ENCODE data around the gene EMC10.
"Not testable (repeated sequence)": the region's sequence is repeated elsewhere in the genome, so short reads cannot be mapped to it uniquely, and the experiment has no call there.

The EMC10 gene

DNA sequence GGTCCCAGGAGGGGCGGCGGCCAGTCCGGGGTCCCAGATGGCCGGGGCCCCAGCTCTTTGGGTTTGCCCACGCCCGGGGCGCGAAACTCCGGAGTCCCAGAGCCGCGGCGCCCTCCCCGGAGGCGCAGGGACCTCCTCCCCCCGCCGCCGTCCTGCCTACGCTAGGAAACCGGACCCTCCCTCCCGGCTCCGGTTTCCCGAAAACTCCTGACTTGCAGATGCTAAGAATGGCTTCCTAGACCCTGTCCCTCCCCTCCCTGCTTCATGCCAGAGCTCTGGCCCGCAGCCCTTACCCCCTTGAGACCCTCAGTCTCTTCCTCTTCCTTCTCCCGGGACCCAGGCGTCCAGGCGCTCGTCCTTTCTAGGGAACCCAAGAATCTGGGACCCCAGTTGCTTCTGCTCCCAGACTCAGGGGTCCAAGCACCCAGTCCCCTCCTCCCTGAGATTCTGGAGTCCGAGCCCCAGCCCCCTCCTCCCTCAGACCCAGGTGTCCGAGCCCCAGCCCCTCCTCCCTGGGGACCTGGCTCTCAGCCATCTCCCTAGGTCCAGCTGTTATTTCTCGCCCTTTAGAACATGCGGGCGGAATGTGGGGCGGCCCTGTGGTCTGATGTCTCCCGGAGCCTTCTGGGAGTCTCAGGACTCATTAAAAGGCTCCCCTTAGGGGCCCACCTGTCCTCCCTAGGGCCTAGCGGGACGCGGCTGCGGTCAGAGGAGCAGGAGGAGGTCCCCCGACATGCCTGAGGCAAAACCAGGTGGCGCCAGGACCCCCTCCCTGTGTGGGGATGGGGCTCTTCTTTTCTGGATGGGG, 43.9 kb upstream of the EMC10 start, which contains the start of gene MYBPC2:
Gene MYBPC2 (plus strand): TSS at position 672 of the 808 bp plus-strand sequence. CDS start 62 bp downstream, at position 734.
- no peak for TF ChIP-seq Cebpa-rat (IDR thresholded peaks at IDR 0.05)
- H3K9ac ChIP-seq: peak within 1 kb of the TSS; percentile 73 to 92 (median 82)
- H3K36me3 ChIP-seq: peaks cover 0 to 13% (median 0%) of the 10 kb centered on the region in 11 experiments; a peak in 1 of 22 replicates
- no peaks in the 10 kb centered on the region for H3K9me3 ChIP-seq (replicated peaks in 1 of 11)
- peaks cover 0 to 8% (median 0%) of the 10 kb centered on the region in 11 experiments; a peak in 2 of 22 replicates for H4K20me1 ChIP-seq
- peak within 1 kb of the TSS; percentile 82 to 99 (median 98) for H3K4me2 ChIP-seq
- peak within 1 kb of the TSS; percentile 59 to 89 (median 83) for H3K27ac ChIP-seq
- peaks cover 53 to 92% (median 85%) of the 10 kb centered on the region in 10 experiments for H3K4me1 ChIP-seq
- H3K27me3 ChIP-seq: peaks cover 0 to 23% (median 0%) of the 10 kb centered on the region in 11 experiments; a peak in 3 of 22 replicates
- peak within 1 kb of the TSS; percentile 45 to 77 (median 66) for H3K4me3 ChIP-seq

DNA sequence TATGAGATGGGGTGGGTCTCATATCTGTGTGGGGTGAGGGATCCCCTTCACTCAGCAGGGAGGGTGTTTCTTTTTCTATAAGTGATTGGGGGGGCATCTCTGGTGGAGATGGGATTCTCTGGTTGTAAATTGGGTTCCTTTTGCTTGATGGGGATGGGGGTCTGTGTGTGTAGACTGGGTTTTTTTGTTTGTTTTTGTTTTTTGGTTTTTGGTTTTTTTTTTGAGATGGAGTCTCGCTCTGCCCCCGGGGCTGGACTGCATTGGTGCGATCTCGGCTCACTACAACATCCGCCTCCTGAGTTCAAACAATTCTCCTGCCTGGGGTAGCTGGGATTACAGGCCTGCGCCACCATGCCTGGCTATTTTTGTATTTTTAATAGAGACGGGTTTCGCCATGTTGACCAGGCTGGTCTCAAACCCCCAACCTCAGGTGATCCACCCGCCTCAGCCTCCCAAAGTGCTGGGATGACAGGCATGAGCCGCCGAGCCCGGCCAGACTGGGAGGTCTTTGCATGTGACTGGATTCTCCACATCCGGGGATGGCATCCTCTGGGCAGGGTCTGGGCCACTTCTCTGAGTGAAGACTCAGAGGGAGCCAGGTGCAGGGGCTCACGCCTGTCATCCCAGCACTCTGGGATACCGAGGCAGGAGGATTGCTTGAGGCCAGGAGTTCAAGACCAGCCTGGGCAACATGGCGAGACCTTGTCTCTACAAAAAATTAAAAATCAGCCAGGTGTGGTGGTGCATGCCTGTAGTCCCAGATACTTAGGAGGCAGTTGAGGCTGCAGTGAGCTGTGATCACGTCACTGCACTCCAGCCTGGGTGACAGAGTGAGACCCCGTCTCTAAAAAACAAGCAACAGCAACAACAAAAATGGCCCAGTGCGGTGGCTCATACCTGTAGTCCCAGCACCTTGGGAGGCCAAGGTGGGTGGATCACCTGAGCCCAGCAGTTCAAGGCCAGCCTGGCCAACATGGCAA, 42.8 kb upstream of the EMC10 start:
- H3K9me3 ChIP-seq (replicated peaks in 1 of 11): no peaks in the 10 kb centered on the region
- H3K27me3 ChIP-seq: peaks cover 0 to 23% (median 0%) of the 10 kb centered on the region in 11 experiments; a peak in 3 of 22 replicates
- peak overlapping the region in 9 of 10 experiments; percentile 33 to 77 (median 66); a peak in 14 of 20 replicates for H3K4me3 ChIP-seq
- H3K4me1 ChIP-seq: peaks cover 49 to 81% (median 75%) of the 10 kb centered on the region in 10 experiments
- no peak for TF ChIP-seq Cebpa-rat (IDR thresholded peaks at IDR 0.05)
- peak overlapping the region in 10 of 11 experiments; percentile 23 to 89 (median 82); a peak in 18 of 22 replicates for H3K27ac ChIP-seq
- H3K9ac ChIP-seq: peak overlapping the region in 10 of 11 experiments; percentile 73 to 87 (median 82); a peak in 18 of 22 replicates
- peaks cover 0 to 8% (median 0%) of the 10 kb centered on the region in 11 experiments; a peak in 2 of 22 replicates for H4K20me1 ChIP-seq
- peaks cover 0 to 7% (median 0%) of the 10 kb centered on the region in 11 experiments; a peak in 1 of 22 replicates for H3K36me3 ChIP-seq
- peak overlapping the region; percentile 82 to 99 (median 98) for H3K4me2 ChIP-seq

DNA sequence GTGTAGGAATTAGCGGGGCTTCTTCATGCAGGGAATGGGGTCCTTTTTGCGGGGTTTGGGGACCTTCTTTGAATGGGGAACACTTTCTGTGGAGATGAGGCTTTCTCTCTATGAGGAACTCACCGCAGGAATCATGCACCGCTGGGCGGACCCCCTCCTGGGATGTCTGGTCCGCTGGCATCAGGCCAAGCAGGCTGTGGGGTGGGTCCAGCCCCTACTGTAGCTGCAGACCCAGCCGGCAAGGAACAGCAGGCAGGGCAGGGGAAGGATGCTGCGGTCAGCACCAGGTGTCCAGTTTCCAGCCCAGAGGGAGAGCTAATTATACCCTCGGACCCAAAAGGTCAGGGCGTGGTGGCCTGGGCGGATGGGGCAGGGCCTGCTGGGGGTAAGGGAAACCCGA, 41.8 kb upstream of the EMC10 start:
- H3K27me3 ChIP-seq: peaks cover 0 to 23% (median 0%) of the 10 kb centered on the region in 11 experiments; a peak in 3 of 22 replicates
- no peaks in the 10 kb centered on the region for H3K36me3 ChIP-seq
- peak overlapping the region in 8 of 10 experiments; percentile 28 to 57 (median 44); a peak in 11 of 20 replicates for H3K4me3 ChIP-seq
- peaks cover 0 to 8% (median 0%) of the 10 kb centered on the region in 11 experiments; a peak in 2 of 22 replicates for H4K20me1 ChIP-seq
- peak overlapping the region; percentile 82 to 99 (median 98) for H3K4me2 ChIP-seq
- H3K9me3 ChIP-seq (replicated peaks in 1 of 11): no peaks in the 10 kb centered on the region
- peak overlapping the region in 9 of 11 experiments; percentile 21 to 82 (median 75); a peak in 15 of 22 replicates for H3K9ac ChIP-seq
- peaks cover 43 to 71% (median 64%) of the 10 kb centered on the region in 10 experiments for H3K4me1 ChIP-seq
- TF ChIP-seq Cebpa-rat (IDR thresholded peaks at IDR 0.05): no peak
- H3K27ac ChIP-seq: peak overlapping the region in 8 of 11 experiments; percentile 59 to 89 (median 82); a peak in 18 of 22 replicates

DNA sequence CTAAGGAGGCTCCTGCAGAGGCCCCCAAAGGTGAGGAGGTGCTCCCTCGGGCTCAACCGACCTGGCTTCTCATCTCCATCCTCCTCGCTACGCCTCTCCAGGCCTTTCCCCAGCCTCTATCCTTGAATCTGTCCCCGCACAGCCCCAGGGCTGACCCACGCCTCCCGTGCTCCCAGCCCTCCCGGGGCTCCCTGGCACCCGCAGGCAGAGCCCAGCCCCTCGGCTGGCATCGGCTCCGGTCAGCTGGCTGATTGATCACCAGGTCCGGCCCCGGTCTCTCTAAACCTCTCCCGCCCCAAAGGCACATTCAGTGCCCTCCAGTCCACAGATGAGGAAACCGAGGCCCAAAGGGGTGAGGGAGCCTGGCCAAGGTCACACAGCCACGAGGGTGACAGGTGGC, 41.1 kb upstream of the EMC10 start:
- TF ChIP-seq Cebpa-rat (IDR thresholded peaks at IDR 0.05): no peak
- peaks cover 0 to 23% (median 0%) of the 10 kb centered on the region in 11 experiments; a peak in 3 of 22 replicates for H3K27me3 ChIP-seq
- H3K4me2 ChIP-seq: peak overlapping the region; percentile 2 to 99 (median 93); a peak in 21 of 22 replicates
- peaks cover 0 to 8% (median 0%) of the 10 kb centered on the region in 11 experiments; a peak in 2 of 22 replicates for H4K20me1 ChIP-seq
- H3K4me1 ChIP-seq: peaks cover 43 to 64% (median 57%) of the 10 kb centered on the region in 10 experiments
- H3K36me3 ChIP-seq: no peaks in the 10 kb centered on the region
- H3K9ac ChIP-seq: peak overlapping the region in 9 of 11 experiments; percentile 31 to 82 (median 62); a peak in 14 of 22 replicates
- peak overlapping the region in 9 of 11 experiments; percentile 10 to 87 (median 78); a peak in 15 of 22 replicates for H3K27ac ChIP-seq
- H3K9me3 ChIP-seq (replicated peaks in 1 of 11): no peaks in the 10 kb centered on the region
- H3K4me3 ChIP-seq: peak overlapping the region in 4 of 10 experiments; percentile 3 to 48 (median 35); a peak in 5 of 20 replicates

DNA sequence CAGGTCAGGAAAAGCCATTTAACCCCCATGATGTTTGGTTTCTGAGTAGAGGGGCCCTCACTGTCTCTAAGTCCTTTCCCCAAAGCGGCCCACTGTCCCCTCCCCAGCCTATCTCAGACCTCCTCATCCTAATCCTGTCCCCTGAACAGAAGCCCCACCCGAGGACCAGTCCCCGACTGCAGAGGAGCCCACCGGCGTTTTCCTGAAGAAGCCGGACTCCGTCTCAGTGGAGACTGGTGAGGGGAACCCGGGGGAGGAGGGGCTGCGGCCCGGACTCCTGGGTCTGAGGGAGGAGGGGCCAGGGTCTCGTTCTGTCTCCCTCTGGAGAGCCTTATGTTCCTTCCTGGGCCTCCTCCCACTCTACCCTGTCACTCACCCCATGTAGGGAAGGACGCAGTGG, 40.7 kb upstream of the EMC10 start:
- Histone ChIP-seq H3K27me3 (peaks cover 0 to 23% (median 0%) of the 10 kb centered on the region in 11 experiments; a peak in 3 of 22 replicates), H3K27ac (peak overlapping the region in 8 of 11 experiments; percentile 33 to 87 (median 80); a peak in 13 of 22 replicates), H3K36me3 (no peaks in the 10 kb centered on the region), H4K20me1 (peaks cover 0 to 8% (median 0%) of the 10 kb centered on the region in 11 experiments; a peak in 2 of 22 replicates), H3K4me3 (peak overlapping the region in 2 of 10 experiments; percentile 3 to 48; a peak in 1 of 20 replicates), H3K9me3 (replicated peaks in 1 of 11) (no peaks in the 10 kb centered on the region), H3K9ac (peak overlapping the region in 9 of 11 experiments; percentile 31 to 82 (median 62); a peak in 13 of 22 replicates), H3K4me2 (peak overlapping the region; percentile 2 to 99 (median 93); a peak in 21 of 22 replicates), H3K4me1 (peaks cover 42 to 60% (median 53%) of the 10 kb centered on the region in 10 experiments)
- no peak for TF ChIP-seq Cebpa-rat (IDR thresholded peaks at IDR 0.05)

DNA sequence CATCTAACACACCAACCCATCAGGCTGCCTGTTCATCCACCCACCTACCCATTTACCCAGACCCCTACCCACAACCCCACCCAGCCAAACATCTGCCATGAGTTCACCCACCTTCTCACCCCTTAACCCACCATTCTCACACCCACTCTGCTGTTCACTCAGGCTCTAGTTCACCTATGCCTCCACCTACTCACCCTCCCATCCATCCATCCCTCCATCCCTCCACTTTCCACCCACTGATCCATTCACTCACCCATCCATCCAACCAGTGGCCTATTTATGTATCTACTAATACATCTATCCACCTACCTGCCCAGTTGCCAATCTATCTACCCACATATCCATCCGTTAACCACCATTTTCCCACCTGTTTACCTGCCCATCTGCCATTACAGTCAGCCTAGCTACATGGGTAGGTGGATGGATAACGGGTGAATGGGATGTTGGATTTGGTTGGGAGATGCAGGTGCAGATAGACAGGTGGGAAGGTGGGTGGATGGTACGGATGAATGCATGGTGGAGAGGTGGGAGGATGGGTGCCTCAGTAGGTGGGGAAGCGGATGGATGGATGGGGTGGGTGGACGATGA, 38.4 kb upstream of the EMC10 start:
- no peak for TF ChIP-seq Cebpa-rat (IDR thresholded peaks at IDR 0.05)
- peaks cover 0 to 17% (median 0%) of the 10 kb centered on the region in 11 experiments; a peak in 3 of 22 replicates for H3K27me3 ChIP-seq

DNA sequence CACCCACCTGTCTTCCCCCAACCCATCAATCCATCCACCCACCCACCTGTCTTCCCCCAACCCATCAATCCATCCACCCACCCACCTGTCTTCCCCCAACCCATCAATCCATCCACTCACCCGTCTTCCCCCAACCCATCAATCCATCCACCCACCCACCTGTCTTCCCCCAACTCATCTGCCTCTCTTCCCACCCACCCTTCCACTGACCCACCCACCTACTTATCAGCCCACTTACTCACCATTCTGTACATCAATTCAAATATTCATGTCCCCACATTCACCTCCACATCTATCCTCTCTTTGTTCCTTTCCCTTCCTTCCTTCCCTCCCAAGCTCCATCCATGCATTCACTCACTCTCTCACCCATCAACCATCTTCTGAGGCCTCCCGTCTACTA, 37.2 kb upstream of the EMC10 start:
- H3K36me3 ChIP-seq; H3K27ac ChIP-seq; H3K27me3 ChIP-seq; H3K4me3 ChIP-seq; H4K20me1 ChIP-seq; H3K4me2 ChIP-seq; H3K9me3 ChIP-seq (replicated peaks in 1 of 11); H3K9ac ChIP-seq: not testable (repeated sequence)
- peaks cover 16 to 29% (median 26%) of the 10 kb centered on the region in 10 experiments for H3K4me1 ChIP-seq

More for the DNA sequence above, 38.4 kb upstream of the EMC10 start:
- no peak overlapping the region for H3K4me3 ChIP-seq
- no peak overlapping the region for H3K27ac ChIP-seq
- no peaks in the 10 kb centered on the region for H3K36me3 ChIP-seq
- H3K9ac ChIP-seq: no peak overlapping the region
- no peaks in the 10 kb centered on the region for H3K9me3 ChIP-seq (replicated peaks in 1 of 11)
- peaks cover 0 to 3% (median 0%) of the 10 kb centered on the region in 11 experiments; a peak in 2 of 22 replicates for H4K20me1 ChIP-seq
- H3K4me2 ChIP-seq: no peak overlapping the region
- peaks cover 28 to 41% (median 37%) of the 10 kb centered on the region in 10 experiments for H3K4me1 ChIP-seq
